NCI-H1694 treated with DMSO at 0.1 percent for 48 hours (cell line): ENCODE data around the gene FBN1.

ENCODE experiments used
- DNase-seq: peaks from one replicate; lab custom pipeline; 2025; lab: John Stamatoyannopoulos, UW

FBN1 gene

GRCh38 chr15:48622237-48622636 is 23.3 kb downstream of the FBN1 start:
- no peak for DNase-seq

- no peak for DNase-seq
These were observed 26.1 kb downstream of the FBN1 start for GRCh38 chr15:48619446-48619845.

GRCh38 chr15:48617619-48618018 is 27.9 kb downstream of the FBN1 start:
- no peak for DNase-seq

- no peak for DNase-seq
These were observed 29.3 kb downstream of the FBN1 start for GRCh38 chr15:48616216-48616615.

GRCh38 chr15:48614051-48614450 is 31.5 kb downstream of the FBN1 start:
- no peak for DNase-seq

GRCh38 chr15:48609486-48609885 is 36.0 kb downstream of the FBN1 start:
- DNase-seq = no peak

GRCh38 chr15:48607846-48608245 is 37.7 kb downstream of the FBN1 start:
- DNase-seq = no peak

GRCh38 chr15:48604567-48604966 is 40.9 kb downstream of the FBN1 start:
- no peak for DNase-seq

- DNase-seq = no peak
These were observed 41.6 kb downstream of the FBN1 start for GRCh38 chr15:48603922-48604321.

GRCh38 chr15:48603123-48603500 is 42.4 kb downstream of the FBN1 start:
- no peak for DNase-seq

- no peak for DNase-seq
These were observed 43.0 kb downstream of the FBN1 start for GRCh38 chr15:48602358-48603122.

GRCh38 chr15:48601095-48601494 is 44.4 kb downstream of the FBN1 start:
- DNase-seq = no peak

GRCh38 chr15:48596841-48597240 is 48.7 kb downstream of the FBN1 start:
- no peak for DNase-seq

GRCh38 chr15:48596415-48596814 is 49.1 kb downstream of the FBN1 start:
- no peak for DNase-seq

GRCh38 chr15:48595981-48596380 is 49.5 kb downstream of the FBN1 start:
- DNase-seq = no peak

GRCh38 chr15:48592933-48593332 is 52.6 kb downstream of the FBN1 start:
- DNase-seq = no peak

GRCh38 chr15:48592221-48592731 is 53.2 kb downstream of the FBN1 start:
- DNase-seq = no peak

GRCh38 chr15:48590723-48591122 is 54.8 kb downstream of the FBN1 start:
- DNase-seq = no peak

GRCh38 chr15:48584812-48585563 is 60.5 kb downstream of the FBN1 start:
- DNase-seq = no peak

GRCh38 chr15:48584090-48584811 is 61.3 kb downstream of the FBN1 start:
- DNase-seq = no peak

- DNase-seq = no peak
These were observed 62.9 kb downstream of the FBN1 start for GRCh38 chr15:48582452-48583247.

- DNase-seq = no peak
These were observed 64.3 kb downstream of the FBN1 start for GRCh38 chr15:48581219-48581618.
